ENCODE results near the gene HCST.
"Not testable (repeated sequence)": the region's sequence is repeated elsewhere in the genome, so short reads cannot be mapped to it uniquely, and the experiment has no call there.

HCST gene, protein sequence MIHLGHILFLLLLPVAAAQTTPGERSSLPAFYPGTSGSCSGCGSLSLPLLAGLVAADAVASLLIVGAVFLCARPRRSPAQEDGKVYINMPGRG

DNA sequence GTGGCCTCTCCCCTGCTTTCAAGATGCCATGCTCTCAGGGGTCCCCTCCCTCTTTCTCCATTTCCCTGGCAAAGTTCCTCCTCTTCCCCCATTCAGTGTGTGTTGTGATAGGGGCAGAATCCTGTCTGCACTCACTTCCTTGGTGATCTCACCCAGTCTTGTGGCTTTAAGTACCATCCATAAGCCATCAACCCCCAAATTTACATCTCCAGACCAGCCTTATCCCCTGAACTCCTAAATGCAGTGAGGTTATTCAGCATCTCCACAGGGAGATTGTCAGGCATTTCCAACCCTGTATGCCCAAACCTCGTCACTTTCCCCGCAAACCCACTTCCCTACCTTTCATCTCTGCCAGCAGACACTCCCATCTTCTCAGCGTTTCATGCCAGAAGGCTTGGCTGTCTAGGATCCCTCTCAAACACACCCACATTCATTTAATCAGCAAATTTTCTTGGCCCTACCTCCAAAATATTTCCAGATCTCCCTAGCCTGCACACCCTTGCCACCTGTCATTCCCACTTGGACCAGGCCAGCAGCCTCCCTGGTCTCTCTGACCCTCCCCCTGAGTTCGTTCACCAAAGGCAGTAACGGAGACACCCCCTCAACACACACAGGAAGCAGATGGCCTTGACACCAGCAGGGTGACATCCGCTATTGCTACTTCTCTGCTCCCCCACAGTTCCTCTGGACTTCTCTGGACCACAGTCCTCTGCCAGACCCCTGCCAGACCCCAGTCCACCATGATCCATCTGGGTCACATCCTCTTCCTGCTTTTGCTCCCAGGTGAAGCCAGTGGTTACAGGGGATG lies at the start of gene HCST:
Gene HCST (plus strand): TSS at position 676 of the 808 bp plus-strand sequence. CDS start 65 bp downstream, at position 741.
- peak; percentile 52 for DNase-seq (ENCODE audit: low read depth)

DNA sequence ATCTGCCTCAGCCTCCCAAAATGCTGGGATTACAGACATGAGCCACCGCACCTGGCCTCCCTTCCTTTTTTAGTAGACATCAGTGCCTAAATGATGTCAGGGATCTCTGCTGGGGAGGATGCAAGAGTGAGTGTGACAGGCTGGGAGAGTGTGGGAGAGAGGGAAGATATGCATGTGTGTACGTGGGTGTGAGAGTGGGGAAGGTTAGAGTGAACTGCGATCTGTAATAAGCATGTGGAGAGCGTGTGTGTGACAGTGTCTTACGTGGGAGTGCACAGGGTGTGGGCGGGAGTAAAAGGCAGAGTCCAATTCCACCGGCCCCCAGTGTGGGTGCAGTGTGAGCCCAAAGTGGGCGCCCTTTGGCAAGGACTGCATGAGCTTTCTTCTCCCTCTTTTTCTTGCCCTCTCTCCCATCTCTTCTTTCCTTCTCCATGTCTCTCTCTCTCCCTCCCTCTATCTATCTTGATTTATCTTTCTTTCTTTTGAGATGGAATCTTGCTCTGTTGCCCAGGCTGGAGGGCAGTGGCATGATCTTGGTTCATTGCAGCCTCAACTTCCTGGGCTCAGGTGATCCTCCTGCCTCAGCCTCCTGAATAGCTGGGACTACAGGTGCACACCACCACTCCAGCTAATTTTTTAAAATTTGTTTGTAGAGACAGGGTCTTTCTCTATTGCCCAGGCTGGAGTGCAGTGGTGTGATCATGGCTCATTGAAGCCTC lies 49.1 kb upstream of the HCST start:
- DNase-seq (ENCODE audit: low read depth) = no peak

DNA sequence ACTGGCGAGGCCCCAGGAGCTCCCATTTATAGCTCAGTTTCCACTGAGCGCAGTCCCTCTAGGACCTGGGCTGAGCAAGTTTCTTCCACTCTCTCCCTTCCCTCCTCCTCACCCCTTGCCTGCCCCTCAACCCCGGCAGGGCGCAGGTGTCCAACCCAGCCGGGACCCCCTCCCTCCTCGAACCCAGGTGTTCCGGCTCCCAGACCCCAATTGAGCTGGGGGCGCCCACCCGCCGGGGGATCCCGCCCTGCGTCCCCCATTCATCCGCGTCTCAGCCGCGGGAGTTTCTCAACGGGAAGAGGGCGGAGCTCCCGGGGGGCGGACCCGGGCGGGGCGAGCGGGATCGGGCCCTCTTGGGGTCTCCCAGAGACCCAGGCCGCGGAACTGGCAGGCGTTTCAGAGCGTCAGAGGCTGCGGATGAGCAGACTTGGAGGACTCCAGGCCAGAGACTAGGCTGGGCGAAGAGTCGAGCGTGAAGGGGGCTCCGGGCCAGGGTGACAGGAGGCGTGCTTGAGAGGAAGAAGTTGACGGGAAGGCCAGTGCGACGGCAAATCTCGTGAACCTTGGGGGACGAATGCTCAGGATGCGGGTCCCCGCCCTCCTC lies 45.7 kb upstream of the HCST start, which contains the start of gene KIRREL2:
Gene KIRREL2 (plus strand): TSS at position 366 of the 604 bp plus-strand sequence. CDS start 209 bp downstream, at position 575.
- DNase-seq (ENCODE audit: low read depth) = no peak

DNA sequence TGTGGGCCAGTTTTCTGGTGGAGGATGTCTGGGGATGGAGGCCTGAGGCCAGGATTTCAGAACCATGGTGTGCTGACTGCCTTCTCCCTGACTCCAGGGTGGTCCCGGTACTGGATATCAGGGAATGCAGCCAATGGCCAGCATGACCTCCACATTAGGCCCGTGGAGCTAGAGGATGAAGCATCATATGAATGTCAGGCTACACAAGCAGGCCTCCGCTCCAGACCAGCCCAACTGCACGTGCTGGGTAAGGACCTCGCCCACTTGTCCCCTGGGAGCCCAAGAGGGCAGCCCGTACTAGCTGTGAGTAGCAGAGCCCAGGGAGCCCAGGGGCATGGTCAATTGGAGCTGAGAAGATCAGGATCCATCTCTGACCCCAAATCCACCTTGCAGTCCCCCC lies 44.0 kb upstream of the HCST start:
- DNase-seq (ENCODE audit: low read depth) = no peak

- DNase-seq (ENCODE audit: low read depth) = no peak
Measured at GRCh38 chr19:35859414-35859813, 42.9 kb upstream of the HCST start.

DNA sequence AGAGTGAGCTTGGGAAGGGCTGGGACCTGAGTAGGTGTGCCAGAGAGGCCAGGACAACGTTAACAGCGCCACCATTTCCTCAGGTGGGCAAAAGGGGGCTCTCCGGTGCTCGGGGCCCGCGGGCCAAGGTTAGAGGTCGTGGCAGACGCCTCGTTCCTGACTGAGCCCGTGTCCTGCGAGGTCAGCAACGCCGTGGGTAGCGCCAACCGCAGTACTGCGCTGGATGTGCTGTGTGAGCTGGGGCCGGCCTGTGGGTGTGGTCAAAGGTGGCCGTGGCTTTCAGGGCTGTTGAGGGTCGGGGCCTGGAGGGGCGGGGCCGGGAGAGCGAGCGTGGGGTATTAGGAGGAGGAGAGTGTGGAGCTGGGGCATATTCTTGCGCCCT lies 41.9 kb upstream of the HCST start:
- no peak for DNase-seq (ENCODE audit: low read depth)

DNA sequence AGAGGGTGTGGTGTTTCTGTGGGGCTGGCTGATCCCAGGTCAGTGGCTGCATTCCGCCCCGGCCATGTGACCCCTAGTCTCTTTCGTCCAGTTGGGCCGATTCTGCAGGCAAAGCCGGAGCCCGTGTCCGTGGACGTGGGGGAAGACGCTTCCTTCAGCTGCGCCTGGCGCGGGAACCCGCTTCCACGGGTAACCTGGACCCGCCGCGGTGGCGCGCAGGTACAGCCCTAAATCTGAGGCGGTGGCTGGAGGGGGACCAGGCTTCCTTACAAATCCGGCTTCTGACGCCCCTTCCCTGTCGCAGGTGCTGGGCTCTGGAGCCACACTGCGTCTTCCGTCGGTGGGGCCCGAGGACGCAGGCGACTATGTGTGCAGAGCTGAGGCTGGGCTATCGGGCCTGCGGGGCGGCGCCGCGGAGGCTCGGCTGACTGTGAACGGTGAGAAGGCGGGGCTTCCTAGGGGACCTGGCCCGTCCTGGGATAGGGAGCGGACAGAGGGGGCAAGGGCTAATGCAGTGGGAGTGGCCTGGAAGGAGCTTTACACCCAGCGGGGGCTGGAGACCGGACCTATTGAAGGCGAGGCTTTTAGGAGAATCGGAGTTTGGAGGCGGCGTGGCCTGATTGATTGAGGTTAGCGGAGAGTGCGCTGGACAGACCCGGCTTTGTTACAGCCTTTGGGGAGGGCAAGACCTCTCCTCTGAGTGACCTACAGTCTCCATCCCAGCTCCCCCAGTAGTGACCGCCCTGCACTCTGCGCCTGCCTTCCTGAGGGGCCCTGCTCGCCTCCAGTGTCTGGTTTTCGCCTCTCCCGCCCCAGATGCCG lies 41.3 kb upstream of the HCST start:
- DNase-seq (ENCODE audit: low read depth) = no peak

DNA sequence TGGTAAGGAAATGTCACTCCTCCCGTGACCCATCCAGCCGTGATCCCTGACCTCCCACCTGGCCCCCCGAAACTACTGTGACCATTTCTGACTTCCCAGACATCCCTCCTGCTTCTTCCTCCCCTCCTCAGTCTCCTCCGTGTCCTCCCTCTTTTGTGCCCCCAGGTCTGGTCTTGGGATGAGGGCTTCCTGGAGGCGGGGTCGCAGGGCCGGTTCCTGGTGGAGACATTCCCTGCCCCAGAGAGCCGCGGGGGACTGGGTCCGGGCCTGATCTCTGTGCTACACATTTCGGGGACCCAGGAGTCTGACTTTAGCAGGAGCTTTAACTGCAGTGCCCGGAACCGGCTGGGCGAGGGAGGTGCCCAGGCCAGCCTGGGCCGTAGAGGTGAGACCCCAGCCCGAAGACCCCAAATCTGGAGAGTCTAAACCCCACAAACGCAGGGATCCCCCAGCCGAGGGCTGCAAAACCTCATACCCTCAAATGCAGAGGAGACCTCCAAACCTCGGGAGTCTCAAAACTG lies 40.6 kb upstream of the HCST start:
- DNase-seq (ENCODE audit: low read depth) = no peak

DNA sequence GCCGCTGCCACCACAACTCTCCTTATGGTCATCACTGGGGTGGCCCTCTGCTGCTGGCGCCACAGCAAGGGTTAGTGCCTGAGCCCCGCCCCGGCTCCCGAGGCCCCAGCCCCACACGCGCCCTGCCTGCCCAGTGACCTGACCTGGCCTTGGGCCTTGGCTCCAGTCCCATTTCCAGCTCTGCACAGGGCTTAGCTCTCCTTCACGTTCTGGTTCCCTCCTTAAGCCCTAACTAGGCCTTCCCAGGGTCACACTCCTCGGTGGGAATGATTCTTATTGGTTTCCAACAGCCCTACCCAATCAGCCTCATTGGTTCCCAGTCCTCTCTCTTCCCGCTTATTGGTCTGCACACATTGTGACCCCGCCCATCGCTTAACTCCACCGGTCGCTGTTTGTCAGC lies 39.8 kb upstream of the HCST start:
- no peak for DNase-seq (ENCODE audit: low read depth)

GRCh38 chr19:35863018-35863417 lies 39.3 kb upstream of the HCST start:
- DNase-seq (ENCODE audit: low read depth) = no peak

DNA sequence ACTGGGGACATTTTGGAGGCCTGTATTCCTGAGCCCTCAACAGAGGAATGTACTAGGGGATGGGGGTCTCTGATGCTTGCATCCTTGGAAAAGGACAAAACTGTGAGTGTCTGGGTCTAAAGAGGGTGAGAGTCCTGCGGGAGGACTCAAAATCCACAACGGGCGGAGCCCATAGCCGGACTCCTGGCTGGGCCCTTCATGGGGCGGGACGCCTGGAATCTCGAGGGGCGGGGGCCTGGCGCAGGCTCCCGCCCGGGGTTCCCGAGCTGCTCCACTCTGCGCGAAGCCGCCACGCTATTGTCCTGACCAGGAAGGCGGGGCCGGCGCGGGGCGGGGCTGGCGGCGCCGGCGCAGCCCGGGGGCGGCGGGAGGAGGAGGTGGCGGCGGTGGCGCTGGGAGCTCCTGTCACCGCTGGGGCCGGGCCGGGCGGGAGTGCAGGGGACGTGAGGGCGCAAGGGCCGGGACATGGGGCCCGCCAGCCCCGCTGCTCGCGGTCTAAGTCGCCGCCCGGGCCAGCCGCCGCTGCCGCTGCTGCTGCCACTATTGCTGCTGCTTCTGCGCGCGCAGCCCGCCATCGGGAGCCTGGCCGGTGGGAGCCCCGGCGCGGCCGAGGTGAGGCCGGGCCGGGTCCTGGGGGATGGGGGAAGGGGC lies 34.0 kb upstream of the HCST start, which contains the start of gene APLP1:
Gene APLP1 (plus strand): TSS at position 403 of the 651 bp plus-strand sequence. CDS start 63 bp downstream, at position 466.
- DNase-seq (ENCODE audit: low read depth) = peak; percentile 40

GRCh38 chr19:35868823-35869326 lies 33.5 kb upstream of the HCST start:
- DNase-seq (ENCODE audit: low read depth) = no peak

DNA sequence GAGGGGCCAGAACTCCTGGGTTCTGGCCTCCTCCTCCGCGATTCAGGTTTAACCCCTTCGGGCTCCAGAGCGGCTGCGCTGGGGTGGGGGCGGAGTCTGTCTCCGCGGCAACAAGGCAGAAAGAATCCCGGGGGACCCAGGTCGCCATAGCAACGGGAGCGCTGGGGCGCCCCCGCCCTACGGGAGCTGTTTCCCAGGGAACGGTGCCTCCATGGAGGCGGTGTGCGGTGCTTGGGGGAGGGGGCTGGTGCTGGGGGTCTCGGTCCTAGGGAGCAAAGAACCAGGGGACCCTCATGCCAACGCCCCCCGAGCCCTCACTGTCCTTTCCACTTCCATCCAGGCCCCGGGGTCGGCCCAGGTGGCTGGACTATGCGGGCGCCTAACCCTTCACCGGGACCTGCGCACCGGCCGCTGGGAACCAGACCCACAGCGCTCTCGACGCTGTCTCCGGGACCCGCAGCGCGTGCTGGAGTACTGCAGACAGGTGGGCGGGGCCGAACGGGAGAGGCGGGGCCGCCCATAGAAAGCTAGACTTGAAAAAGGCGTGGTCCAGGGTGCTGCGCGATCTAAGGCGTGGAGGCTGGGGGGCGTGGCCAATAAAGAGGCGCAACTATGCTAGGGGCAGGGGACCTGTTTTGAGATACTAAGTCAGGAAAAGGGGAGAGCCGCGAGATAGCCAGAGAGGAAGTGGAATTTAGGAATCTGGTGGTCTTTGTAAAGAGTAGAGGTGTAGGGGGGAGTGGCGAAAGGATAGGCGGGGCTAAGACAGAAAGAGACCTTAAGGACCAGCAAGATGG lies 32.8 kb upstream of the HCST start:
- DNase-seq (ENCODE audit: low read depth) = peak; percentile 69

GRCh38 chr19:35870124-35870736 lies 32.1 kb upstream of the HCST start:
- DNase-seq (ENCODE audit: low read depth) = not testable (repeated sequence)

GRCh38 chr19:35870798-35871197 lies 31.5 kb upstream of the HCST start:
- no peak for DNase-seq (ENCODE audit: low read depth)

- DNase-seq (ENCODE audit: low read depth) = no peak
Measured at GRCh38 chr19:35871611-35872010, 30.7 kb upstream of the HCST start.

DNA sequence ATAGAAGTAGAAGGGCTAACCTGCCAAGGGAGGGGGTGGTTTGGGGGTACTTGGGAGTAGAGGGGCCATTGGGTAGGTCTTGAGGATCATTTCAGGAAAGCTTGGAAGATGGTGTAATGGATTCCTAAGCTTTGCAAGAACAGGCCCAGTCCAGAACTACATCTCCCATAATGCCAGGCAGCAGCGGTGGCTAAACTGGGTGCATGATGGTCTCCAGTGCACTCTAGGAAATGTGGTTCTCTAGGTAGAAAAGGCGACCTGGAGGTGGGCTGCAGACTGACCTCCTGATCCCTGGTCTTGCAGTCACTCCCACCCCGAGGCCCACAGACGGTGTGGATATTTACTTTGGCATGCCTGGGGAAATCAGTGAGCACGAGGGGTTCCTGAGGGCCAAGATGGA lies 30.1 kb upstream of the HCST start:
- DNase-seq (ENCODE audit: low read depth) = no peak

DNA sequence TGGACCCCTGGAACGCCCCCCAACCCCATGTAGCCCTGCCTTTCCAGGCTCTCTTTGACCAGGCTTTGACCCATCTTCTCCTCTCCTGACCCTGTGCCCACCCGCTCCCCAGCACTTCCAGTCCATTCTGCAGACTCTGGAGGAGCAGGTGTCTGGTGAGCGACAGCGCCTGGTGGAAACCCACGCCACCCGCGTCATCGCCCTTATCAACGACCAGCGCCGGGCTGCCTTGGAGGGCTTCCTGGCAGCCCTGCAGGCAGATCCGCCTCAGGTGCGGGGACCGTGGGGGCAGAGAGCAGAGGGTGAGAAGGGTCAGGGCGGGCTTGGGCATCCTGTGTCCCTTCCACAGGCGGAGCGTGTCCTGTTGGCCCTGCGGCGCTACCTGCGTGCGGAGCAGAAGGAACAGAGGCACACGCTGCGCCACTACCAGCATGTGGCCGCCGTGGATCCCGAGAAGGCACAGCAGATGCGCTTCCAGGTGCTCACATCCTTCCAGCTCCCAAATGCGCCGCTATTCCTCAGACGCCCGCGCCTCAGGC lies 27.9 kb upstream of the HCST start:
- no peak for DNase-seq (ENCODE audit: low read depth)

GRCh38 chr19:35879068-35879467 lies 23.3 kb upstream of the HCST start:
- no peak for DNase-seq (ENCODE audit: low read depth)

Data from T-helper 22 cell (primary cell).